Activated CD4-positive, CD25-positive, alpha-beta regulatory T cell treated with anti-CD3 and anti-CD28 coated beads, Interleukin-2, amount 50 U/mL, for 72 hours (primary cell): ENCODE data around the gene ZNF772.
A peak's percentile ranks its signal among the peaks of the same experiment; 100 is the strongest.
"Not testable (repeated sequence)": the region's sequence is repeated elsewhere in the genome, so short reads cannot be mapped to it uniquely, and the experiment has no call there.

Experiments
- DNase-seq: peaks from one replicate; pipeline ENCODE4 v3.0.0; 2021

ZNF772 gene

GRCh38 chr19:57477191-57478008 lies at the start of gene ZNF772:
Gene ZNF772 (minus strand): TSS chr19:57477566. CDS start chr19:57477309, 257 bp downstream.
- DNase-seq, result peak; percentile 76

GRCh38 chr19:57518021-57518420 lies 40.7 kb upstream of the ZNF772 start:
- DNase-seq, result not testable (repeated sequence)

GRCh38 chr19:57515255-57515654 lies 37.9 kb upstream of the ZNF772 start:
- no peak for DNase-seq

- no peak for DNase-seq
Measured at GRCh38 chr19:57512845-57513244, 35.5 kb upstream of the ZNF772 start.

GRCh38 chr19:57511484-57511883 lies 34.1 kb upstream of the ZNF772 start:
- no peak for DNase-seq

- DNase-seq, result no peak
Measured at GRCh38 chr19:57506163-57506562, 28.8 kb upstream of the ZNF772 start.

GRCh38 chr19:57500400-57500799 lies 23.0 kb upstream of the ZNF772 start:
- not testable (repeated sequence) for DNase-seq

- DNase-seq, result peak; percentile 95
Measured at GRCh38 chr19:57499680-57500395, 22.5 kb upstream of the ZNF772 start, which contains the start of gene ZNF773. Gene ZNF773 (plus strand): TSS chr19:57499938. CDS start chr19:57500081, 143 bp downstream.

- DNase-seq, result not testable (repeated sequence)
Measured at GRCh38 chr19:57499332-57499679, 21.9 kb upstream of the ZNF772 start.

GRCh38 chr19:57488299-57488644 lies 10.9 kb upstream of the ZNF772 start:
- not testable (repeated sequence) for DNase-seq

GRCh38 chr19:57487477-57488298 lies 10.3 kb upstream of the ZNF772 start, which contains the start of gene ZNF419:
Gene ZNF419 (plus strand): TSS chr19:57487750. CDS start chr19:57487951, 201 bp downstream.
- peak; percentile 89 for DNase-seq

- no peak for DNase-seq
Measured at GRCh38 chr19:57473646-57474045, 3.7 kb downstream of the ZNF772 start.

GRCh38 chr19:57466489-57466888 lies 10.9 kb downstream of the ZNF772 start:
- no peak for DNase-seq

- DNase-seq, result no peak
Measured at GRCh38 chr19:57465680-57466381, 11.5 kb downstream of the ZNF772 start.

GRCh38 chr19:57452307-57452706 lies 25.1 kb downstream of the ZNF772 start:
- DNase-seq, result no peak

- no peak for DNase-seq
Measured at GRCh38 chr19:57443121-57443696, 34.2 kb downstream of the ZNF772 start.

GRCh38 chr19:57441979-57442752 lies 35.2 kb downstream of the ZNF772 start:
- DNase-seq, result no peak

- no peak for DNase-seq
Measured at GRCh38 chr19:57438925-57439324, 38.4 kb downstream of the ZNF772 start.

GRCh38 chr19:57437931-57438330 lies 39.4 kb downstream of the ZNF772 start:
- DNase-seq, result no peak

GRCh38 chr19:57436417-57436816 lies 40.9 kb downstream of the ZNF772 start:
- DNase-seq, result no peak
